Measurements from ENCODE around the gene CASZ1.

The CASZ1 gene

DNA sequence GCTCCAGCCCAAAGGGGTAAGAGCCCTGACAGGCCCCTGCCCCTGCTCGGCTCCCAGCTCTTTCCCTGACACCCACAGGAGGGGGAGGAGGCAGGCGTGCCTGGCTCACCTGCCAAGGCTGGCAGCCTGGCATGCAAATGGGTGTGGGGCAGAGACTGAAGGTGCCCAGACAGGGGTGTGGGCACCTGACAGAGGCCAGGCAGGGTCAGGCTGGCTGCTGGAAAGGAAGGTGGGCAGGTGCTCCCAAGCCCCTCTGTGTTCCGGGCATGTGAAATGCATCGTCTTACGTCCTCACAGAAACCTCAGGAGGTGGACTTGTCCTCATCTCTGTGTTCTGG is 19.4 kb upstream of the CASZ1 start:
- no peak overlapping the region for H2AFZ ChIP-seq (ENCODE audit: low read depth, low read length)
- no peaks in the 10 kb centered on the region for H3K36me3 ChIP-seq (ENCODE audit: control insufficient read depth in 1 of 2, insufficient read depth in 2 of 2, low read depth in 1 of 2, low read length in 2 of 2)
- H3K9me3 ChIP-seq (ENCODE audit: control insufficient read depth, low read length): no peaks in the 10 kb centered on the region
- H3K4me3 ChIP-seq (ENCODE audit: insufficient read depth in 1 of 2, low read depth in 1 of 2, low read length in 2 of 2): no peak overlapping the region
- H3K27me3 ChIP-seq (ENCODE audit: control insufficient read depth in 1 of 2, insufficient read depth in 1 of 2, low read length in 2 of 2): peaks cover 69 to 83% of the 10 kb centered on the region in 2 experiments
- no peak overlapping the region for H3K9ac ChIP-seq (ENCODE audit: low read length)
- no peak overlapping the region for H2BK5ac ChIP-seq (ENCODE audit: low read depth, low read length, poor library complexity, severe bottlenecking)
- no peak overlapping the region for H3K14ac ChIP-seq (ENCODE audit: low read length in 2 of 2)
- no peak for DNase-seq
- no peak overlapping the region for H3K4ac ChIP-seq (ENCODE audit: low read depth in 1 of 2, low read length in 2 of 2)
- no peak overlapping the region for H2BK120ac ChIP-seq (ENCODE audit: low read depth, low read length)
- H3K23ac ChIP-seq (ENCODE audit: low read length in 2 of 2): no peak overlapping the region
- H2BK12ac ChIP-seq (ENCODE audit: low read length in 2 of 2): no peak overlapping the region
- no peak overlapping the region for H3K18ac ChIP-seq (ENCODE audit: low read depth in 1 of 2, low read length in 2 of 2)
- no peak overlapping the region for H4K8ac ChIP-seq (ENCODE audit: low read length)
- no peak overlapping the region for H2BK15ac ChIP-seq (ENCODE audit: low read depth, poor library complexity, severe bottlenecking)
- H3K79me1 ChIP-seq (replicated peaks; ENCODE audit: low read length, poor library complexity, severe bottlenecking): no peaks in the 10 kb centered on the region
- no peak overlapping the region for H2AK5ac ChIP-seq (ENCODE audit: low read length, severe bottlenecking)
- no peak overlapping the region for H3K27ac ChIP-seq (ENCODE audit: low read length, poor library complexity, severe bottlenecking)
- H3K4me2 ChIP-seq (ENCODE audit: low read length, poor library complexity, severe bottlenecking): no peak overlapping the region
- WGBS: 88% methylated on average over 5 of the region's 5 CpGs
- H4K91ac ChIP-seq (ENCODE audit: low read length): no peak overlapping the region
- H3K4me1 ChIP-seq (ENCODE audit: control insufficient read depth, insufficient read depth, low read depth, low read length): no peaks in the 10 kb centered on the region

DNA sequence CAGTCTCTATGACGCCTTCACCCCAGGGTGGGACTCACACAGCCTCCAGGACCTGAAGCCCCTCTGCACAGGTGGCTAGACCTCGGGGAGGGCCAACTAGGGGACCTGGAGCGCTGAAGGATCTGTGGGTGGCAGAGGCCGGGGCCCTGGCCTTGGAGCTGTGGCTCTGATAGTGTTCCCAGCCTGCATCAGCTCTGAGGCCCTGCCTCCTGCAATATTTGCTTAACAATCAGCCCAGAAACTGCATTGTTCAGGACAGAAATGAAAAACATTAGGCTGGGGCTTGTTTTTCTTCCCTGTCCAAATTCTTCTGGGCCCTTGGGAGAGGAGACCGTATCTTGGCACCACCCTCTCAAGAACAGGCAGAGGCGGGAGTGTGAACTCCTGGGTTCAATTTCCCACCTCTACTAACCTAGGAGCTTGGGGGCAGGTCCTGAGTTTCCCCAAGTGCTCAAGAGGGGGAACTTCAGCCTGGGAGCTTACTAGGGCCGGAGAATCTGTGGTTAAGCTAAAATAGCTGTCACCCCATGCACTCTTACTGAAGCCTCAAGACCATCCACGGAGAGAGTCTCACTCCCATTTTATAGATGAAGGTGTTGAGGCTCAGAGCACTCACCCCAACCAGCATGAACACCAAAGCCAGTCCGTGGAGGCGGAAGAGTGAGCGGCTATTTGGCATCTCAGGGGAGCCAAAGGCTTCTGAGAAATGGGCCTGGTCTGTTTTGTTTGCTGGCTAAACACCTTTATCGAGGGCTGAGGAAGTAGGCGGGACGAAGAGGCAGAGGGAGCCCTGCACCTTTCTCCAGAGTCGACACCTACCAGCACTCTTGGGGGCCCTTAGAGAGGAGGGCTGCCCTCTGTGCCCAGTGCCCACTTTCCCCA is 18.8 kb upstream of the CASZ1 start:
- Histone ChIP-seq H3K27ac (ENCODE audit: low read length, poor library complexity, severe bottlenecking) (no peak overlapping the region), H2BK12ac (ENCODE audit: low read length in 2 of 2) (no peak overlapping the region), H3K9me3 (ENCODE audit: control insufficient read depth, low read length) (no peaks in the 10 kb centered on the region), H3K4ac (ENCODE audit: low read depth in 1 of 2, low read length in 2 of 2) (no peak overlapping the region), H3K9ac (ENCODE audit: low read length) (no peak overlapping the region), H2BK5ac (ENCODE audit: low read depth, low read length, poor library complexity, severe bottlenecking) (no peak overlapping the region), H2BK120ac (ENCODE audit: low read depth, low read length) (no peak overlapping the region), H4K8ac (ENCODE audit: low read length) (no peak overlapping the region), H3K18ac (ENCODE audit: low read depth in 1 of 2, low read length in 2 of 2) (no peak overlapping the region), H2AFZ (ENCODE audit: low read depth, low read length) (no peak overlapping the region), H2BK15ac (ENCODE audit: low read depth, poor library complexity, severe bottlenecking) (no peak overlapping the region), H2AK5ac (ENCODE audit: low read length, severe bottlenecking) (no peak overlapping the region), H4K91ac (ENCODE audit: low read length) (no peak overlapping the region), H3K4me2 (ENCODE audit: low read length, poor library complexity, severe bottlenecking) (no peak overlapping the region), H3K36me3 (ENCODE audit: control insufficient read depth in 1 of 2, insufficient read depth in 2 of 2, low read depth in 1 of 2, low read length in 2 of 2) (no peaks in the 10 kb centered on the region), H3K23ac (ENCODE audit: low read length in 2 of 2) (no peak overlapping the region), H3K79me1 (replicated peaks; ENCODE audit: low read length, poor library complexity, severe bottlenecking) (no peaks in the 10 kb centered on the region), H3K27me3 (ENCODE audit: control insufficient read depth in 1 of 2, insufficient read depth in 1 of 2, low read length in 2 of 2) (peaks cover 75 to 87% of the 10 kb centered on the region in 2 experiments), H3K4me1 (ENCODE audit: control insufficient read depth, insufficient read depth, low read depth, low read length) (no peaks in the 10 kb centered on the region), H3K14ac (ENCODE audit: low read length in 2 of 2) (no peak overlapping the region), H3K4me3 (ENCODE audit: insufficient read depth in 1 of 2, low read depth in 1 of 2, low read length in 2 of 2) (no peak overlapping the region)
- 81% methylated on average over 15 of the region's 15 CpGs for WGBS
- no peak for DNase-seq

DNA sequence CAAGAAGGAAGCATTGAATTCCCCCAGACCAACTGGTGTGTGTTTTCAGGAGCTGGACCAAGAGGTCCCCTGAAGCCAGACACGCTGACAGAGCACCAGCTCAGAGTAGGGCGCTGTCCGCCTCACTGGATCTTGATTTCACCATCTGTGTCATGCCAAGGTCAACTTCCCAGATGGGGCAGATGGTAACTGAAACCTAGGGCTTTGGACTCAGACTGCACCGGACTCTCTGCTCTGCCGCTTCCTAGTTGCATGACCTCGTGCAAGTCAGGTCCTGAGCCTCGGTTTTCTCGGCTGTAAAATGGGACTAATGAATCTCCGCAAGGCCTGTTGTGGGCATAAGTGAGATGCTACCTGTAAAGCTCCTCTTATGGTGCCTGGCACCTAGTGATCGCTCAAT is 17.9 kb upstream of the CASZ1 start:
- H3K4ac ChIP-seq (ENCODE audit: low read depth in 1 of 2, low read length in 2 of 2): no peak overlapping the region
- no peak overlapping the region for H2BK5ac ChIP-seq (ENCODE audit: low read depth, low read length, poor library complexity, severe bottlenecking)
- H3K4me1 ChIP-seq (ENCODE audit: control insufficient read depth, insufficient read depth, low read depth, low read length): no peaks in the 10 kb centered on the region
- H3K9ac ChIP-seq (ENCODE audit: low read length): no peak overlapping the region
- no peaks in the 10 kb centered on the region for H3K9me3 ChIP-seq (ENCODE audit: control insufficient read depth, low read length)
- peaks cover 84 to 87% of the 10 kb centered on the region in 2 experiments for H3K27me3 ChIP-seq (ENCODE audit: control insufficient read depth in 1 of 2, insufficient read depth in 1 of 2, low read length in 2 of 2)
- H2AFZ ChIP-seq (ENCODE audit: low read depth, low read length): no peak overlapping the region
- no peak overlapping the region for H3K4me2 ChIP-seq (ENCODE audit: low read length, poor library complexity, severe bottlenecking)
- no peak overlapping the region for H2AK5ac ChIP-seq (ENCODE audit: low read length, severe bottlenecking)
- H2BK12ac ChIP-seq (ENCODE audit: low read length in 2 of 2): no peak overlapping the region
- H2BK120ac ChIP-seq (ENCODE audit: low read depth, low read length): no peak overlapping the region
- H3K18ac ChIP-seq (ENCODE audit: low read depth in 1 of 2, low read length in 2 of 2): no peak overlapping the region
- DNase-seq: no peak
- H4K91ac ChIP-seq (ENCODE audit: low read length): no peak overlapping the region
- 96% methylated on average over 9 of the region's 10 CpGs for WGBS
- no peak overlapping the region for H2BK15ac ChIP-seq (ENCODE audit: low read depth, poor library complexity, severe bottlenecking)
- H3K36me3 ChIP-seq (ENCODE audit: control insufficient read depth in 1 of 2, insufficient read depth in 2 of 2, low read depth in 1 of 2, low read length in 2 of 2): no peaks in the 10 kb centered on the region
- no peak overlapping the region for H3K4me3 ChIP-seq (ENCODE audit: insufficient read depth in 1 of 2, low read depth in 1 of 2, low read length in 2 of 2)
- H3K27ac ChIP-seq (ENCODE audit: low read length, poor library complexity, severe bottlenecking): no peak overlapping the region
- H3K23ac ChIP-seq (ENCODE audit: low read length in 2 of 2): no peak overlapping the region
- H4K8ac ChIP-seq (ENCODE audit: low read length): no peak overlapping the region
- H3K79me1 ChIP-seq (replicated peaks; ENCODE audit: low read length, poor library complexity, severe bottlenecking): no peaks in the 10 kb centered on the region
- H3K14ac ChIP-seq (ENCODE audit: low read length in 2 of 2): no peak overlapping the region

DNA sequence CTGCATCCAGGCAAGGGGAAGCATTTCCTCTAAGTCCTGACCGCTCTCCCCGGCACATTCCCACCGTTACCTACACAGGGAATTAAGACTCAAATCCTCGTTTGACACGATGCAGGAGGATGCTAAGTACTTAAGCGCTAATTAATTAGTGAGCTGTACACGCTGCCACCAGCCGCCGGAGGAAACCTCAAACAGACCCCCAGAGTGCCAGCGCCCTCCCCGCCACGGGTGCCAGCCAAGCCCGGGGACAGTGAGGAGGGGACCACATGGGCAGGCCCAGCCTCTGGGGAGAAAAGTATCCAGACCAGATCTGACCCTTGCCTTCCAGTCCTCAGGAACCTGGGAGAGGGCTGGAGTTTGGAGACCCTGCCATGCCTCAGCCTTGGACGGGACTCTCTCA is 17.4 kb upstream of the CASZ1 start:
- Histone ChIP-seq H3K9me3 (ENCODE audit: control insufficient read depth, low read length) (no peaks in the 10 kb centered on the region), H3K27me3 (ENCODE audit: control insufficient read depth in 1 of 2, insufficient read depth in 1 of 2, low read length in 2 of 2) (peaks cover 84 to 87% of the 10 kb centered on the region in 2 experiments), H2BK120ac (ENCODE audit: low read depth, low read length) (no peak overlapping the region), H2BK12ac (ENCODE audit: low read length in 2 of 2) (no peak overlapping the region), H4K8ac (ENCODE audit: low read length) (no peak overlapping the region), H3K4me3 (ENCODE audit: insufficient read depth in 1 of 2, low read depth in 1 of 2, low read length in 2 of 2) (no peak overlapping the region), H3K27ac (ENCODE audit: low read length, poor library complexity, severe bottlenecking) (no peak overlapping the region), H3K4me2 (ENCODE audit: low read length, poor library complexity, severe bottlenecking) (no peak overlapping the region), H3K9ac (ENCODE audit: low read length) (no peak overlapping the region), H3K4ac (ENCODE audit: low read depth in 1 of 2, low read length in 2 of 2) (no peak overlapping the region), H2AFZ (ENCODE audit: low read depth, low read length) (no peak overlapping the region), H3K18ac (ENCODE audit: low read depth in 1 of 2, low read length in 2 of 2) (no peak overlapping the region), H3K79me1 (replicated peaks; ENCODE audit: low read length, poor library complexity, severe bottlenecking) (no peaks in the 10 kb centered on the region), H2BK5ac (ENCODE audit: low read depth, low read length, poor library complexity, severe bottlenecking) (no peak overlapping the region), H2AK5ac (ENCODE audit: low read length, severe bottlenecking) (no peak overlapping the region), H3K14ac (ENCODE audit: low read length in 2 of 2) (no peak overlapping the region), H3K36me3 (ENCODE audit: control insufficient read depth in 1 of 2, insufficient read depth in 2 of 2, low read depth in 1 of 2, low read length in 2 of 2) (no peaks in the 10 kb centered on the region), H4K91ac (ENCODE audit: low read length) (no peak overlapping the region), H2BK15ac (ENCODE audit: low read depth, poor library complexity, severe bottlenecking) (no peak overlapping the region), H3K4me1 (ENCODE audit: control insufficient read depth, insufficient read depth, low read depth, low read length) (no peaks in the 10 kb centered on the region), H3K23ac (ENCODE audit: low read length in 2 of 2) (no peak overlapping the region)
- WGBS: 87% methylated on average over 14 of the region's 14 CpGs
- no peak for DNase-seq

Data from mesenchymal stem cell (in vitro differentiated cells and primary cell).